Right lobe of liver (tissue), 4 donors: ENCODE data around the gene MAST3.

Experiments used
- POLR2A ChIP-seq: fragments of 450-650 bp; IDR thresholded peaks from one replicate; pipeline ENCODE4 v1.6.1; 2017; ENCODE audit warnings: antibody characterized with exemption, mild to moderate bottlenecking
- TF ChIP-seq, protein P1 (sequence below), 4 donors: fragments of 200-600 bp in 3 of 4; fragments of 450-650 bp in 1 of 4; IDR thresholded peaks; one replicate each; pipeline versions ENCODE4 v1.5.1 to v1.8.0; 2016 to 2022; ENCODE audit warnings: antibody characterized with exemption in 4 of 4, mild to moderate bottlenecking in 2 of 4
- donor health status: DM: no; HTN: no; CAD: no.
- donor health status: DM: no; HTN: no; CAD: no.
- donor health status: DM: no; HTN: yes; CAD: no.

DNA sequence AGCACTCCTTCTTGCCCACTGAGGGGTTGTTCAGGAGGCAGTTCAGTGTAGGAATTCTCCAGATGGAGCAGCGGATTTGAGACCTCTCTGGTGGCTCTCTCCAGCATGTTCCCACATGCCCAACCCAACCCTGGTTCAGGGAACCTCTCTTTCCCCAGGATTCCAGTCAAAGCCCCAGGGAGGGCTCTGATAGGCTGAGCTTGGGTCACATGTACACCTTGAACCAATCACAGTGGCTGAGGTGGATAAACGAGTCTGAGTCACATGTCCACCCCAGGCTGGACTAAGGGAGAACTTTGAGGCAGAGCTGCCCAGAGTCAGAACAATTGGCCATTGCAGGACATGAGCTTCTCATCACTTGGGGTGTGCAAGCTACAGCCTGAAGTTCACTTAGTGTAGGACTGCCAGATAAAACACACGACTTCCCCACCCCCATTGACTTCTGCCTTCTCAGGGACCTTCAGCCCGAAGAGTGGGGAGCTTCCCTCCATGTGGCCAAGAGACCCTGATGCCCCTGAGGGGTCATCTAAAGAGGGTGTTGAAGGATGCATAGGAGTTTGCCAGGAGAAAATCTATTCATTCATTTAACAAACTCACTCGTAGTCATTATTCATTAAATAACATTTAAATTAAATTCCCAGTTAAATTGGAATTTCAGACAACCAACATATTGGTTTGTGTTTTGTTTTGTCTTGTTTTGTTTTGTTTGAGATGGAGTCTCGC is 4.0 kb upstream of the MAST3 start:
- TF ChIP-seq, protein P1, sequence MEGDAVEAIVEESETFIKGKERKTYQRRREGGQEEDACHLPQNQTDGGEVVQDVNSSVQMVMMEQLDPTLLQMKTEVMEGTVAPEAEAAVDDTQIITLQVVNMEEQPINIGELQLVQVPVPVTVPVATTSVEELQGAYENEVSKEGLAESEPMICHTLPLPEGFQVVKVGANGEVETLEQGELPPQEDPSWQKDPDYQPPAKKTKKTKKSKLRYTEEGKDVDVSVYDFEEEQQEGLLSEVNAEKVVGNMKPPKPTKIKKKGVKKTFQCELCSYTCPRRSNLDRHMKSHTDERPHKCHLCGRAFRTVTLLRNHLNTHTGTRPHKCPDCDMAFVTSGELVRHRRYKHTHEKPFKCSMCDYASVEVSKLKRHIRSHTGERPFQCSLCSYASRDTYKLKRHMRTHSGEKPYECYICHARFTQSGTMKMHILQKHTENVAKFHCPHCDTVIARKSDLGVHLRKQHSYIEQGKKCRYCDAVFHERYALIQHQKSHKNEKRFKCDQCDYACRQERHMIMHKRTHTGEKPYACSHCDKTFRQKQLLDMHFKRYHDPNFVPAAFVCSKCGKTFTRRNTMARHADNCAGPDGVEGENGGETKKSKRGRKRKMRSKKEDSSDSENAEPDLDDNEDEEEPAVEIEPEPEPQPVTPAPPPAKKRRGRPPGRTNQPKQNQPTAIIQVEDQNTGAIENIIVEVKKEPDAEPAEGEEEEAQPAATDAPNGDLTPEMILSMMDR (IDR thresholded peaks at IDR 0.05) = no peak
- TF ChIP-seq POLR2A = no peak
